ENCODE measurements around the gene ZNF20.

DNA sequence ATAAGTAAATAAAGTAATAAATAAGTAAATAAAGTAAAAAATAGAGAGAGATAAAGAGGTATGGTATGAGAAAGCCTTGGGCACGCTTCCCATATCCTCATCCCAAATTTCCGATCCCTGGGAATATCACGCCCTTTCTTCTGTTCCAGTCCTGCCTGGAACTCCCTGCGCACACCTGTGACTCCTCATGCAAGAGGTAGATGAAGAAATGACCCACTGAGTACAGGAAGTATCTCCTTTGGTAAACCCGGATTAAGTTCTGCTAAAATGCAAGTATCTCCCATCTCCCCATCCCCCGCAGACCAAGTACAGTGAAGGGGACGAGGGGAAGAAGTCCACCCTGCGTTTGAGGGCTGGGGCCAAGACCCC, 22.3 kb upstream of the ZNF20 start:
- TF ChIP-seq, protein P1, sequence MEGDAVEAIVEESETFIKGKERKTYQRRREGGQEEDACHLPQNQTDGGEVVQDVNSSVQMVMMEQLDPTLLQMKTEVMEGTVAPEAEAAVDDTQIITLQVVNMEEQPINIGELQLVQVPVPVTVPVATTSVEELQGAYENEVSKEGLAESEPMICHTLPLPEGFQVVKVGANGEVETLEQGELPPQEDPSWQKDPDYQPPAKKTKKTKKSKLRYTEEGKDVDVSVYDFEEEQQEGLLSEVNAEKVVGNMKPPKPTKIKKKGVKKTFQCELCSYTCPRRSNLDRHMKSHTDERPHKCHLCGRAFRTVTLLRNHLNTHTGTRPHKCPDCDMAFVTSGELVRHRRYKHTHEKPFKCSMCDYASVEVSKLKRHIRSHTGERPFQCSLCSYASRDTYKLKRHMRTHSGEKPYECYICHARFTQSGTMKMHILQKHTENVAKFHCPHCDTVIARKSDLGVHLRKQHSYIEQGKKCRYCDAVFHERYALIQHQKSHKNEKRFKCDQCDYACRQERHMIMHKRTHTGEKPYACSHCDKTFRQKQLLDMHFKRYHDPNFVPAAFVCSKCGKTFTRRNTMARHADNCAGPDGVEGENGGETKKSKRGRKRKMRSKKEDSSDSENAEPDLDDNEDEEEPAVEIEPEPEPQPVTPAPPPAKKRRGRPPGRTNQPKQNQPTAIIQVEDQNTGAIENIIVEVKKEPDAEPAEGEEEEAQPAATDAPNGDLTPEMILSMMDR (conservative IDR thresholded peaks at IDR 0.05 in 1 of 2, IDR thresholded peaks at IDR 0.05 in 1 of 2; ENCODE audit: extremely low read depth in 1 of 2, insufficient read depth in 1 of 2, low read depth in 1 of 2, low read length in 2 of 2) = no peak
- no peak for TF ChIP-seq EZH2 (IDR thresholded peaks at IDR 0.05; ENCODE audit: borderline replicate concordance, low read length)
